Right atrium auricular region (tissue), 2 donors: Measurements from ENCODE around the gene NXPH3. TPM values are rescaled to one million over a fixed set of nuclear protein-coding genes. Genes with fewer than 3 reads are reported as not detected.

Source experiments
- DNase-seq: peaks from one replicate; pipeline ENCODE4 v3.0.0-alpha.2; 2019; ENCODE audit warnings: low spot score
- H3K27ac ChIP-seq, 2 donors: fragments of 200-600 bp; sonication (generic); 1 replicate in 1 of 2; 2 replicates in 1 of 2; pipeline ENCODE4 v1.5.1; 2016 to 2019
- H3K27me3 ChIP-seq, 2 donors: fragments of 200-600 bp; sonication (generic); one replicate each; pipeline versions ENCODE4 v1.5.1 to v1.6.0; 2017 to 2019
- H3K36me3 ChIP-seq: fragments of 200-600 bp; sonication (generic); one replicate; pipeline ENCODE4 v1.5.1; 2016
- H3K4me1 ChIP-seq, 2 donors: fragments of 200-600 bp; sonication (generic); one replicate each; pipeline versions ENCODE4 v1.5.1 to v1.6.0; 2017 to 2019
- H3K4me3 ChIP-seq, 2 donors: fragments of 200-600 bp; sonication (generic); 1 replicate in 1 of 2; 2 replicates in 1 of 2; pipeline ENCODE4 v1.5.1; 2017 to 2019; ENCODE audit warnings: mild to moderate bottlenecking in 1 of 2, moderate library complexity in 1 of 2
- H3K9me3 ChIP-seq, 2 donors: fragments of 200-600 bp; sonication (generic); one replicate each; pipeline ENCODE4 v1.5.1; 2019
- CTCF ChIP-seq, 2 donors: fragments of 200-600 bp; sonication (generic); IDR thresholded peaks; one replicate each; pipeline ENCODE4 v1.5.1; 2019; ENCODE audit warnings: antibody characterized with exemption in 2 of 2
- total RNA-seq, 2 donors: library from RNA; depleted of rRNA; stranded (reverse); fragments of >200 nt; gene quantifications; one replicate each; pipeline ENCODE4 v1.1.0, GENCODE V29; 2016

Gene NXPH3
- total RNA-seq, 2 donors from 2014 or later, result 3.4 to 8.8 TPM

- no peak overlapping the region for H3K4me3 ChIP-seq
- no peak for DNase-seq
- H3K4me1 ChIP-seq, result peaks cover 0 to 15% of the 10 kb centered on the region in 2 donors
- H3K27ac ChIP-seq, result no peak overlapping the region
- H3K9me3 ChIP-seq, result no peaks in the 10 kb centered on the region
- H3K36me3 ChIP-seq, result no peaks in the 10 kb centered on the region
- TF ChIP-seq CTCF (IDR thresholded peaks at IDR 0.05), result no peak
- H3K27me3 ChIP-seq, result no peaks in the 10 kb centered on the region
These were observed 7.1 kb downstream of the NXPH3 start for GRCh38 chr17:49582789-49583188.

GRCh38 chr17:49583226-49583625, 7.6 kb downstream of the NXPH3 start:
- peaks cover 0 to 15% of the 10 kb centered on the region in 2 donors for H3K4me1 ChIP-seq
- H3K36me3 ChIP-seq, result no peaks in the 10 kb centered on the region
- H3K27ac ChIP-seq, result no peak overlapping the region
- TF ChIP-seq CTCF (IDR thresholded peaks at IDR 0.05), result no peak
- no peak for DNase-seq
- H3K27me3 ChIP-seq, result no peaks in the 10 kb centered on the region
- no peaks in the 10 kb centered on the region for H3K9me3 ChIP-seq
- H3K4me3 ChIP-seq, result no peak overlapping the region

- Histone ChIP-seq H3K4me1 (peaks cover 0 to 15% of the 10 kb centered on the region in 2 donors), H3K27ac (no peak overlapping the region), H3K27me3 (no peaks in the 10 kb centered on the region), H3K4me3 (no peak overlapping the region), H3K9me3 (no peaks in the 10 kb centered on the region), H3K36me3 (no peaks in the 10 kb centered on the region)
- DNase-seq, result no peak
- TF ChIP-seq CTCF (IDR thresholded peaks at IDR 0.05), result no peak
These were observed 8.2 kb downstream of the NXPH3 start for GRCh38 chr17:49583889-49584288.

- no peak for TF ChIP-seq CTCF (IDR thresholded peaks at IDR 0.05)
- Histone ChIP-seq H3K27ac (no peak overlapping the region), H3K4me1 (peaks cover 0 to 15% of the 10 kb centered on the region in 2 donors), H3K36me3 (peaks cover 2% of the 10 kb centered on the region), H3K27me3 (no peaks in the 10 kb centered on the region), H3K9me3 (no peaks in the 10 kb centered on the region), H3K4me3 (no peak overlapping the region)
- no peak for DNase-seq
These were observed 9.9 kb downstream of the NXPH3 start for GRCh38 chr17:49585422-49586027.

- Histone ChIP-seq H3K27ac (no peak overlapping the region), H3K36me3 (peaks cover 7% of the 10 kb centered on the region), H3K4me3 (no peak overlapping the region), H3K4me1 (peaks cover 0 to 8% of the 10 kb centered on the region in 2 donors), H3K9me3 (no peaks in the 10 kb centered on the region), H3K27me3 (no peaks in the 10 kb centered on the region)
- DNase-seq, result no peak
- TF ChIP-seq CTCF (IDR thresholded peaks at IDR 0.05), result no peak
These were observed 11.8 kb downstream of the NXPH3 start for GRCh38 chr17:49587366-49588073.
